Articular chondrocyte of knee joint (primary cell): ENCODE measurements around the gene MMP21. TPM values are rescaled to one million over a fixed set of nuclear protein-coding genes. Genes with fewer than 3 reads are reported as not detected.
A peak's percentile ranks its signal among the peaks of the same experiment; 100 is the strongest.

Experiments
- small RNA-seq: library from RNA; depleted of rRNA; stranded (forward); fragments of <200 nt; gene quantifications from one replicate; pipeline ENCODE3, GENCODE V24; 2012
- total RNA-seq: library from RNA; depleted of rRNA; stranded (reverse); fragments of >200 nt; gene quantifications from 2 replicates; pipeline ENCODE4 v1.2.3, GENCODE V29; 2012

The MMP21 gene
- total RNA-seq, result 0.11 TPM in 1 of 2 replicates, not detected in the other

GRCh38 chr10:125775491-125776106, at the start of gene MMP21:
Gene MMP21, minus strand, starts transcription at chr10:125775821. Its CDS starts 0 bp downstream, at chr10:125775821.

GRCh38 chr10:125822878-125823662, 47.4 kb upstream of the MMP21 start, which contains the start of the genes BCCIP and UROS:
Gene BCCIP, plus strand, starts transcription at chr10:125823546. Its CDS starts 12 bp downstream, at chr10:125823558.
Gene UROS, minus strand, starts transcription at chr10:125823258. Its CDS starts 6,759 bp downstream, at chr10:125816499.

GRCh38 chr10:125719173-125720001, 56.2 kb downstream of the MMP21 start, which contains the start of gene EDRF1:
Gene EDRF1, plus strand, starts transcription at chr10:125719709. Its CDS starts 99 bp downstream, at chr10:125719808.

Small RNA genes within 50 kb of the gene (small RNA-seq; reads per million reads assigned to genes)
- gene MIR4484, result 0.57 reads per million, percentile 17 among the genes with 10 or more reads in this experiment

Other genes with a start within 250 kb of the MMP21 start
- gene TEX36, start 92.7 kb downstream of the MMP21 start, total RNA-seq, result not detected in 2 replicates
- 26.7 and 29.2 TPM in 2 replicates for gene EDRF1, start 56.1 kb downstream of the MMP21 start, total RNA-seq
- 93.3 and 97.3 TPM in 2 replicates for gene UROS, start 47.4 kb upstream of the MMP21 start, total RNA-seq
- 41.5 and 49.4 TPM in 2 replicates for gene BCCIP, start 47.7 kb upstream of the MMP21 start, total RNA-seq
- 40.9 and 42.7 TPM in 2 replicates for gene DHX32, start 105.5 kb upstream of the MMP21 start, total RNA-seq
- 4.0 and 4.8 TPM in 2 replicates for gene FANK1, start 120.7 kb upstream of the MMP21 start, total RNA-seq